GM18511 (cell line): Measurements from ENCODE around the gene JMJD1C.
A peak's percentile ranks its signal among the peaks of the same experiment; 100 is the strongest.

Experiments used
- ATAC-seq: cut with Tn5 transposase; IDR thresholded peaks from one replicate; pipeline ENCODE4 v1.9.1; 2021; ENCODE audit warnings: mild to moderate bottlenecking, moderate library complexity; ENCODE audit not compliant: unreplicated experiment

The JMJD1C gene

DNA sequence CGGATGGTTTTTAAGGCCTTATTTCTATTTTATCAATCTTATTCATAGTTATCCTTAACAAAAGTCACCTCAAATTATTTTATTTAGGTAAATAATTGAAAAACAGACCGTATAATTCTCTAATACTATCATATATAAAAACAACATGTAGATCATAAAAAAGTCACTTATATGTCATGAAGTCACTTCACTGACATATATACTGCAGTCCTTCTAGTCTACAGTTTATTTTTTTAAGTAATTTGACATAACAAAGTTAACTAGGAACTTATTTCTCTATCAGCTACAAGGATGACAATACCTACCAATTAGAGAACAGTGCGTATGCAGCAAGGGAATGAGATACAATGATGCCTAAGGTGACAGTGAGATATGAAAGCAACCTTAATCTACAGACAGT lies 26.2 kb downstream of the JMJD1C start:
- no peak for ATAC-seq

DNA sequence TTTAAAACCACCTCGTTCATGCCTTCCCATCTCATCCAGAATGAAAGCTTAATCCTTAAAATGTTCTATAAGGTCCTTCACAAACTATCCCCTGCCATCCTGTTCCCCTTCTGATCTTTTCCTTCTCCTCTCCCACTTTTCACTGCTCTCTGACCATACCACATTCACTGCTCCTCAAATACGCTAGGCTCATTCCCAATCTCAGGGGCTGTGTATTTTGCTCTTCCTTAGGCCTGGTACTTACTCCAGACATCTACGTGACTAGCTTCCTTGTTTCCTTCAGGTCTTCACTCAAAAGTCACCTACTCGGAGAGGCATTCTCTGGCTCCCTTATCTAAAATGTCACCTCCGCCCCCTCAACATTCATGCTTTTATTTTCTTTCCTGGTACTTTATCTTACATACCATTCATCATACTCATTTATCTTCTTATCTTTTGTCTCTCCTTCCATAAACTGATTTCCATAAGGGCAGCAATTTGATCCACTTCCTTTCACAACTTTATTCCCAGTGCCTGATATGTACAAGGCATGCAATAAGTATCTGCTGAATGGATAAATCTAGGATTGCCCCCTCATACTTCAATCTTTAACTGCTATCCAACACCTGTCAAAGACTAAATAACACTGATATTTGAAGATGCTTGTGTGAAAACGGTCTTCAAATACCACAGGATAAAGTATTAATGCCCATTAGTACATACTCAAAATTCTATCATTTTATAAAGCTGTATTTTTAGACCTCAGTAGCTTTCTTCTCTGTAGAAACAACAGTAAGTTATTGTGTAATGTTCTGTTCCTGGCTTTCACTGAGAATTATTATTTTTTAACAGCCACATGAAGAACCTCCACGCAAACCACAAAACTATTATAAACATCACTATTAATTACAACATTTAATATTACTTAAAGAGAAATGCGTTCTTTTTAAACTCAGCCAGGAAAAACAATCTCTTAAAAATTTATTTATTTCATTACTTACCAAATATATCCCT lies 27.0 kb downstream of the JMJD1C start:
- no peak for ATAC-seq

DNA sequence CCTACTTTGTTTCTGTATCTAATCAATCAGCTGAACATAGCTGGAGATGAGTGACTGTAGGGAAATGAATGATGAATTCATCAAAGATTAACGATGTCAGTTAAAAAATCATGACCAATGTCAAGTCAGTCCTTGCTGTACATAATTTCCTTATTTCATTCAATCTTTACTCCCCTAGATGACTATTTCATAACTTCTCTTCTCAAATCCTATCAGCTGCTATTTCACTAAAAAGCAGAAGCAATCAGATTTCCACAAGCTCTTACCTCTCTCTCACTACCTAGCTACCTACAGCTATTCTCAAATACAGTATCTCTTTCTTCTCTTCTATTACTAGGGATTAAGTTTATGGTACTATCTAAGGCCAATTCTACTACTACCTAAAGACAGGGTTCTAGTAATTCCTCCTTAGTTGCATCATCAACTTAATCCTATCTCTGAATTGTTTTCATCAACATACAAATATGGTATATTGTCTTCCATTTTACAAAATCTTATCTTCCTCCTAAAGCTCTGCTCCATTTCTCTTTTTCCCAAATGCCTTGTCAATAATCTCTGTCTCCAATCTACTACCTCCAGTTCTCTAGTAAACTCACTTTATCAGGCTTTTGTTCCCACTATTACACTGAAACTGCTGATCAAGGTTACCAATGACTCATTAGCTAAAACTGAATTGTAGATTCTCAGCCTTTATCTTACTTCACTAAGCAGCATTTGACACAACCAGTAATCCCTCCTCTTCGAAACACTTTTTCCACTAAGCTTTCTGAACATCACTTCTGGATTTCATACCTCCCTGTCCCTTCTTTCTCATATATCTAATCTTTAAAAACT lies 28.4 kb downstream of the JMJD1C start:
- ATAC-seq = no peak

DNA sequence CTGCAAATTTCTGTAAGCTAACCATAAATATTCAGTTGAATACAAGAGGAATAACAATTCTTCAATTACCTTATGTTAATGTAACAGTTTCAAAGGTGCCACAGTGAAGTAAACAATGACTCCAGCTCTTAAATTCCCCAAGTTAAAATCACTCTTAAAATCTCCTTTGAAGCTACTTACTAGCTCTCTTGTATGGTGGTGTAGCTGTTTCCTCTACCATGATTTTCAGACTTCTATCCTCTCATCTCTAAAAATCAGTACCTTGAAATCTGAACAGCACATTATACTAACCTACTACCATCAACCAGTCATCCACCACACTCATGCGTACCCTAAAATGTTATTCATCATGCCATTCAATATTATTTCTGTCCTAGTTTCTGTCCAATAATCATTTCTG lies 29.6 kb downstream of the JMJD1C start:
- no peak for ATAC-seq

DNA sequence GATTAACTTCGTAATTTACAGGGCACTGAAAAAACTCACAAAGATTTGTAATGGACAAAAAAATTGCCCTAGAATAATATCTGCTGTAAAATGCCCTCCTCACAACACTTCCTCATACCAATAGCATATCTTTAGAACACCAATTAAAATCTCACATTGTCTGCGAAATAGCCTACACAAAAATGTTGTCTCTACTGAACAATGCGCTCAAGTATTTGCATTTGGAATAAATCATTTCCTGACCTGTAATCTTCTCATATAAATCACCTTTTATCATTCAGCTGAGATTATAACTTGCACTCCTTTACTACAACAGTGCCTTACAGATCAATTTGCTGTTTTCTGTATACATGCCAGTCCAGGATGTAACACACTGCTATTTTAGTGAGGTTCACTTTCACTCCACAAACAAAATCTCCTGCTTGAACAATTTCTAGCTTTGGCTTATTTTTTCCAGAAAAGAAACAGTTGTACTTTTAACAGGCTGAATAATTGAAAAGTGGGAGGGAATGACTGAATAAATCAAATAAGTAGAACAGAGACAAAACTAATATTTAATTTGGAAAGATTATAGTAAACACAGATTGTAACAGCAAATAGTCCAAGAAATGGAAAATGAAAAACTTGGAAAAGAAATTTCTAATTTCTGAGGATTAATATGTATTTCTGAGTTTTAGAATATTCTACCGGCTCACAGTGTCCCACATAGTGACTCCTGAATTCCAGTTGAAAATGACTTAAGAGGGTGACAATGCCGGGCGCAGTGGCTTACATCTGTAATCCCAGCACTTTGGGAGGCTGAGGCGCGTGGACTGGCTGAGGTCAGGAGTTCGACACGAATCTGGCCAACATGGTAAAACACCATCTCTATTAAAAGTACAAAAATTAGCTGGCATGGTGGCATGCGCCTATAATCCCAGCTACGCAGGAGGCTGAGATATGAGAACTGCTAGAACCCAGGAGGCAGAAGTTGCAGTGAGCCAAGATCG lies 30.6 kb downstream of the JMJD1C start:
- ATAC-seq = no peak

DNA sequence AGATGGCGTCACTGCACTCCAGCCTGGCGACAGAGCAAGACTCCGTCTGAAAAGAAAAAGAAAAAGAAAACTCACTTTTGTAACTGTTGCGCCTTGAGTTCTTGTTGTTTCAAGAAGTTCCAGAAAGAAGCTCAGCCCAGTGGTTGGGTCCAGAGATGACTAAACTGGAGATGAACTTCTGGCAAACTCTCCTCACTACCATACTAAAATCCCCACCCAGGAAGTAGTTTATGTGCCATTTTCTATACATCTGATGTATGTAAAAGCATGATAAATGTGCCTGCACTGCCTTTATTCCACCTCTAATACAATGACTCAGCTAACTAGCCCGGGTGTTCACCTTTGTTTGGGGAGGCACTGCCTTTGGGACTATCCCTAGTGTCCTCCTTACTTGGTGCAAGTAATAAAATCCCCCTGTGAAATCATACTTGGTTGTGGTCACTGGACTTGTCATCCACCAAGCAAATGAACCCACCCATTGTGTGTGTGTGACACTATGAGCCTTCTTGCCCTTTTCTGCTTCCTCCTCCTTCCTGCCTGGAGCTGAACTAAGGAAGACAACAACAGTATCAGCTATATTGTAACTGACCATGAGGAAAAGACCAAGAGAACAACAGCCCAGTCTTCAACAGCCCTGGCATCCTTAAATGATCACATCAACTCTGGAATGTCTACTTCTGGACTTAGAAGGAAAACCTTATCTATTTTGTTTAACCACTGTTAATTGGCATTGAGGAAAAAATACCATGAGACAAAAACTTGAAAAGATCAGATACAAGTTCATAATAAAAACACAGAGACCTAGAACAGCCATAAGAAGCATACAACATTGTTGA lies 33.6 kb downstream of the JMJD1C start:
- peak; percentile 76 for ATAC-seq

DNA sequence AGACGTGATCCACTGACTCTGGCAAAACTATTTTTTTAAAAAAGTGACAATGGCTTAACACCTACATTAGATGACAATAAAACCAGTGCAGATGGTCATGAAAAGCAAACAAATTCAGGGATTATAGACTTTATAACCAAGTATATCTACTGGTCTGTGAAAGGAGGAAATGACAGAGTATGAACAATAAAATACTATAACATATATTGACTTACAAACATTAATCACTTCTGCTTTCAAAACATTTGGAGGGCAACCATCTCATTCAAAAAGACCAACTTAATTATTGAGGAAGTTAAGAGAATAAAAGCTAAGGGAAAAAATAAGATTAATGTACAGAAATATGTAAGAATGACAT lies 34.8 kb downstream of the JMJD1C start:
- no peak for ATAC-seq

DNA sequence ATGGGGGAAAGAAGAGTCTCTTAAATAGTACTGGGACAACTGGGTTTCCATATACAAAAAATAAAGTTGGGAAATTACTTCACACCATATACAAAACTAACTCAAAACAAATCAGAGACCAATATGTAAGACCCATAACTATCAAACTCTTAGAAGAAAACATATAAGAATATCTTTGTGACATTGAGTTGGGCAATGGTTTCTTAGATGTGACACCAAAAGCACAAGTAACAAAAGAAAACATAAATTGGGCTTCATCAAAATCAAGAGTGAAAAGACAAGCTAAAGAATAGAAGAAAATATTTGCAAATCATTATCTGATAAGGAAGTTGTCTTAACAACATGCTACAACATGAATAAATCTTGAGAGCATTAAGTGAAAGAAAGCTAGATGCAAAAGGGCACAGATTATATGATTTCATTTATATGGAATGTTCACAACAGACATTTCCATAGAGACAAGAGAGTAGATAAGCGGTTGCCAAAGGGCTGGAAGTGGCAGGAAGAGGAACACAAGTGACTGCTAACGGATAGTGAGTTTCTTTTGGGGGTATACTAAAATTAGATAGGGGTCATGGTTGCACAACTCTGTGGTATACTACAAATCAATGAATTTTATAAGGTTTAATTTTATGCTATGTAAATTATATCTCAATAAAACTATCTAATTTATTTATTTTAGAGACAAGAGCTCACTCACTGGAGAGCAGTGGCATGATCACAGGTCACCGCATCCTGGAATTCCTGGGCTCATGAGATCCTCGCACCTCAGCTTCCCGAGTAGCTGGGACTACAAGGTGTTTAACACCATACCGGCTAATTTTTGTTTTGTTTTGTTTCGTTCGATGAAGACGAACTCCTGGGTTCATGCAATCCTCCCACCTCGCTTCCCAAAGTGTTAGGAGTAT lies 35.4 kb downstream of the JMJD1C start:
- no peak for ATAC-seq

DNA sequence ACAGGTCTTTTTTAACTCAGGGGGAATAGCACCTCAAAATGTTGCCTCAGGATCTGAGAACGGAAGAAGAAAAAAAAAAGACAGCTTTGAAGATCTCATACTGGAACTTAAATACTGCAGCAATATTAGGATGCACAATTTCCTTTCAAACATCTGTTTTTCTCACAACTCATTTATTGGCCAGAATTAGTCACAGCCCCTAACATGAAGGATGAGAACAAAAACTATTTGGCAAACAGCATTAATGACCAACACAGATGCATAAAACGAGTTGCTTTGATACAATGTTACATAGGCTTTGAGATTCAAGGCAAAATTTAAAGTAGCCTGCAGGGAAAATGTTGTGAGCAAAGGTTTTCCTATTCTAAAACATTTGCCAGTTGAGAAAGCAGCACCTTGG lies 36.5 kb downstream of the JMJD1C start:
- no peak for ATAC-seq

DNA sequence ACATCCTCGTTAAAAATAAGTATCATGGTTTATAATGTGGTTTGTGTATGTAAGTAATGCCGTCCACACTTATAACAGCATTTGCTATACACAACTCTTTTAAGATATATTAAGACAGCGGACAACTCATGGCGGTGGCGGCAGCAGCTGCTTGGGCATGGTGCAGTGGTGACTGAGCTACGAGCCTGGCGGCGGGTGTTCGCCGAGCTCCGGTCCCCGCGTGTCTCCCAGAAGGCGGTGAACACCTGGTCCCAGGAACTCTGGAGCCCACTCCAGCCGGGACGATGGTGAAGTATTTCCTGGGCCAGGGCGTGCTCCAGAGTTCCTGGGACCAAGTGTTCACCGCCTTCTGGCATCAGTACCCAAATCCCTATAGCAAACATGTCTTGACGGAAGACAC lies 38.8 kb downstream of the JMJD1C start:
- ATAC-seq = no peak

DNA sequence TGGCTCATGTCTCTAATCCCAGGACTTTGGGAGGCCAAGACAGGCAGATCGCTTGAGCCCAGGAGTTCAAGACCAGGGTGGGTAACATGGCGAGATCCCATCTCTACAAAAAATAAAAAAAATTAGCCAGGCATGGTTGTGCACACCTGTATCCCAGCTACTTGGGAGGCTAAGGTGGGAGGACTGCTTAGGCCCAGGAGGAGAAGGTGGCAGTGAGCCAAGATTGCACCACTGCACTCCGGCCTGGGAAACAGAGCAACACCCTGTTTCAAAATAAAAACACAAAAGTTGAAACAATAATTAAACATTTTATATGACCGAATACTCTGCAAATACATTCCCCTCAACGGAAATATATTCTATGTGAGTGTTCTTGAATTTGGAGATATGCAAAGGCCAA lies 40.3 kb downstream of the JMJD1C start:
- no peak for ATAC-seq

DNA sequence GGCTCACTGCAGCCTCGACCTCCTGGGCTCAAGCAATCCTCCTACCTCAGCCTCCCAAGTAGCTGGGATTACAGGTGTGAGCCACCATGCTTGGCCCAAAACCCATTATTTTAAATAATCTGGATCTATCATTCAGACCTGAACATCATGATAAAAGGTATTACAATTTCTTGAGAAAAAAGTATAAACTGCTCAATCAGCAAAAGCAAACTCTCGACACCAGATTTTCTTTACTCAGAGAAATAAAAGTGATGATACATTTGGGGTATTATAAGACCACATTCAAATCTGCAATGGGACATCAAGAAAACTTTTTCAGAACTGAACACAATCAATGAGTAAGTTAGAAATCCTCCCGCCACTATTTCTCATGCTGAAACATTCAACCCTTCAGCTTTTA lies 41.2 kb downstream of the JMJD1C start:
- no peak for ATAC-seq

DNA sequence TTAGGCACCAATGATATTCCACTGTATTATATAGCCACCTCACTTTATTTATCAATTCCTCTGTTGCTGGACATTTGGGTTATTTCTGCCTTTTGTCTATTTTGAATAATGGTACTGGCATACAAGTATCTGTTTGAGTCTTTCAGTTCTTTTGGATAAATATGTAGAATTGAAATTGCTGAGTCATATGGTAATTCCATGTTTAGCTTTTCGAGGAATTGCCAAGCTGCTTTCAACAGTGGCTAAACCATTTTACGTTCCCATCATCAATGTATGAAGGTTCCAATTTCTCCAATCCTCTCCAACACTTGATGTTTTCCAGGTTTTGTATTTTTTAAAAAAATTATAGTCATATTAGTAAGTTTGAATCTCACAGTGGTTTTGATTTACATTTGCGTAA lies 42.3 kb downstream of the JMJD1C start:
- ATAC-seq = no peak

DNA sequence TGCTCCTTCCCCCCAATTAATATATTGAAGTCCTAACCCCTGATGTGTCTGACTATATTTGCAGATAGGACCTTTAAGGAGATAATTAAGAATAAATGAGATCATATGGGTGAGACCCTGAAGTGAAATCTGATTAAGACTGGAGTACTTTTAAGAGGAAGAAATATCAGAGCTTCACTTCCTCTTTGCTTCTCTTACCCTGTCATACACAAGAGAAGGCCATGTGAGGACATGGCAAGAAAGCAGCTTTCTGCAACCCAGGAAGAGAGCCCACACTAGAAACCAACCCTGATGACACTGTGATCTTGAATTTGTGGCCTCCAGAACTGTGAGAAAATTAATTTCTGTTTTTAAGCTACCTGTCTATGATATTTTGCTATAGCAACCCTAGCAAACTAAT lies 44.2 kb downstream of the JMJD1C start:
- ATAC-seq = peak; percentile 99

DNA sequence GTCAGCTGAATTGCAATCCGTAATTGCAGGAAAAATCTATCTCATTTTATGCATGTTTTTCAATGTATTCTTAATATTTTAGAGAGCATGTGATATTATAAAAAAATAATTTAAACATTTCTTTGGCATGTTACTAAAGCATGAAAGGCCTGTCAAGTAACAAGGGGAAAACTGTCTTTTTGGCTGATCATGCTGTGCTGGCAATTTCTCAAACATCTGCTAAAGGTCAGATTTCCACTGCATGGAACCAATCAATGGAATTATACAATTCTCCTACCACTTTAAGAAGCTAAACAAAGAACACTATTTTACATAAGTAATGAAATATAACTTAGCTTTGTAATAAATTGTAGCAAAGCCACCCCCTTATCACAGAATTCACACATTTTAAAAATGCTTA lies 49.4 kb downstream of the JMJD1C start:
- ATAC-seq = no peak

DNA sequence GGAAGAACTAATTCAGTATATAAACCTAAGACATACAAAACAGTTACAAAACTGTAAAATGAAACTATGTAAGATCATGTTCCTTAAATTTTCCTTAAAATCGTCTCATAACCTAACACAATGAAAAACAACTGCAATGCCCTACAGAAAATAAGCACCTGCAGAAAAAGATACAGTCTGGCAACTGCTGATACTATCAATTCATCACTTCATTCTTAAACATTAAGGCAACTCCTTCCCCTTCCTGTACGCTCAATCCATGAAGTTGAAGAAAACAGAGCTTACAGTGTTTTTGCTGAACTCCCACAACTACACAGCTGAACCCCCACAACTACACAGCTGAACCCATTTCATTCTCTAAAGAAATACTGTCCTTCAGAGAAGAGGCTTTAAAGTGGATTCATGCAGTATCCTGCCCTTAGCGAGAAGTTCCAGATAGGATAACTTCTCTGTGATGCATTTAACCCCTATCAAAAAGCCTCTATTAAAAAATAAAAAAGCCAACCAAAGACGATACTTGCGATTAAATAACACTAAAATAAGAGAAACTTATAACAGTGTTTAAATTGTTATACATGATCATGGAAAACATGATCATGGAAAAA lies 50.0 kb downstream of the JMJD1C start:
- no peak for ATAC-seq

DNA sequence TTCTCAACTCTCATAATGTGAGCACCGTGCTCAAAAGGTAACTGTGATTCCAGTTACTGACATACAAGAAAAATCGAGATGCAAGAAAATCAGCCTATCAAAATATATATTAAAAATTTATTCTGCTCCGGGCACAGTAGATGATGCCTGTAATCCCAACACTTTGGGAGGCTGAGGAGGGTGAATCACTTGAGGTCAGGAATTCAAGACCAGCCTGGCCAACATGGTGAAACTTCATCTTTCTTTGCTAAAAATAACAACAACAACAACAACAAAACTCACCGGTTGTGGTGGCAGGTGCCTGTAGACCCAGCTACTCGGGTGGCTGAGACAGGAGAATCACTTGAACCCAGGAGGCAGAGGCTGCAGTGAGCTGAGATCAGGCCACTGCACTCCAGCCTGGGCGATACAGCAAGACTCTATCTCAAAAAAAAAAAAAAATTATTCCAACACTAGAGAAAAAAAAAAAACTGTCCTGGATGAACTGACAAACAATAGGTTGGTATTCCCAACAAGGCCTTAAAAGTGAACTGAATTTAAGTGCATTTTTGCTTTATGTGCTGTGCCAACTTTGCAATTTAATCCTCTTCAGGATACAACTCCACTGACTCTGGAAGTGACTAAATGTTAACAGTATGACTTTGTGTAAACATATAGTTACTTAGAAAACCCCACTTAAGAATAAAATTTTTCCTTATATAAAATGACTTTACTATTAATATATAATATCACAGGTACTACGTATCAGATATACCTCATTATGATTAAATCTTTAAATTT lies 51.1 kb downstream of the JMJD1C start:
- ATAC-seq = no peak

DNA sequence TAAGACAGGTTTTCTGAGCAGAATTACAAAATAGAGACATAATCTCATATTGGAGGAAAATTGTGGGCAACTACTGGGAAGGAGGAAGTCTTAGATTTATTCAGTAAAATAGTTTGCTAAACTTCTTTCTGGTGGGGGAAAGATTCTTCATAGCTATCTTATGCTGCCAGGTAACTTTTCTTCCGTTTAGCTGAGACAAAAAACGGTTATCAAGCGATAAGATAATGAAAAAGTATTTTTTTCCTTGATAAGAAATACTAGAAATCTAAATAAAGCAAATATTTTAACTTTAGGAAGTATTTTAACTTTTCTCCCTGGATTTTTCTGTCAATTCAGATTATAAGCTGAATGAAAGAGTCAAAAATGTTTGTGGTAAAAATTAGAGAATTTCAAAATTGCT lies 52.3 kb downstream of the JMJD1C start:
- ATAC-seq = no peak
